ENCODE data around the gene E2F4. TPM values are rescaled to one million over a fixed set of nuclear protein-coding genes. Genes with fewer than 3 reads are reported as not detected.
A peak's percentile ranks its signal among the peaks of the same experiment; 100 is the strongest.

E2F4 gene
- total RNA-seq, 1 donor from 2014 or later, result 51.2 TPM

DNA sequence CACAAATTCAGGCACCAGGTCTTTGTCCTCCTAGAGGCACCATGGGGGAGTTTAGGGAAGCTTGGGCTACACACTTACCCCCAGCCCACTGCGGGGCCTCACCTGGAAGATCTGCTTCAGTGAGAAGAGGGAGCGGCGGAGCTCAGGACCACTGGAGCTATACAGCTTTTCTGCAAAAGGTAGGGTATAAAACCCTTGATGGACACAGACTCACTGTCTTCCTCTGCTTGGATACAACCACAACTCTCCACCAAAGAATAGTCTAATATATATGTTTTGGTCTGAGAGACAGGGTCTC, 46.3 kb downstream of the E2F4 start:
- Histone ChIP-seq H2AFZ (ENCODE audit: low read depth, low read length) (no peak overlapping the region), H4K20me1 (ENCODE audit: insufficient read depth, low read length) (no peaks in the 10 kb centered on the region), H3K4me3 (ENCODE audit: insufficient read depth, low read depth, low read length) (no peak overlapping the region), H3K4me1 (ENCODE audit: insufficient read depth, low read length) (peaks cover 23% of the 10 kb centered on the region), H3K36me3 (ENCODE audit: insufficient read depth, low read length) (peaks cover 27% of the 10 kb centered on the region), H3K9ac (ENCODE audit: low read length) (no peak overlapping the region), H3K4me2 (ENCODE audit: low read length) (no peak overlapping the region), H3K9me3 (ENCODE audit: insufficient read depth, low read depth, low read length) (no peaks in the 10 kb centered on the region), H3K27ac (ENCODE audit: low read depth, low read length) (no peak overlapping the region), H3K79me2 (ENCODE audit: insufficient read depth, low read length) (peaks cover 38% of the 10 kb centered on the region), H3K27me3 (ENCODE audit: insufficient read depth, low read length) (no peaks in the 10 kb centered on the region)
- Mint-ChIP-seq H3K4me1 (ENCODE audit: low read depth, unreplicated experiment) (peaks cover 27% of the 10 kb centered on the region), H3K4me3 (ENCODE audit: unreplicated experiment) (no peak overlapping the region), H3K36me3 (ENCODE audit: low read depth, unreplicated experiment) (peaks cover 32% of the 10 kb centered on the region), H3K27me3 (ENCODE audit: low read depth, unreplicated experiment) (no peaks in the 10 kb centered on the region), H3K9me3 (ENCODE audit: unreplicated experiment) (no peaks in the 10 kb centered on the region), H3K27ac (ENCODE audit: unreplicated experiment) (no peak overlapping the region)
- DNase-seq (ENCODE audit: low read depth) (no peak), FAIRE-seq (no peak)
- TF ChIP-seq EZH2 (IDR thresholded peaks at IDR 0.05; ENCODE audit: insufficient read depth, low read length), result no peak
- TF ChIP-seq, protein P1, sequence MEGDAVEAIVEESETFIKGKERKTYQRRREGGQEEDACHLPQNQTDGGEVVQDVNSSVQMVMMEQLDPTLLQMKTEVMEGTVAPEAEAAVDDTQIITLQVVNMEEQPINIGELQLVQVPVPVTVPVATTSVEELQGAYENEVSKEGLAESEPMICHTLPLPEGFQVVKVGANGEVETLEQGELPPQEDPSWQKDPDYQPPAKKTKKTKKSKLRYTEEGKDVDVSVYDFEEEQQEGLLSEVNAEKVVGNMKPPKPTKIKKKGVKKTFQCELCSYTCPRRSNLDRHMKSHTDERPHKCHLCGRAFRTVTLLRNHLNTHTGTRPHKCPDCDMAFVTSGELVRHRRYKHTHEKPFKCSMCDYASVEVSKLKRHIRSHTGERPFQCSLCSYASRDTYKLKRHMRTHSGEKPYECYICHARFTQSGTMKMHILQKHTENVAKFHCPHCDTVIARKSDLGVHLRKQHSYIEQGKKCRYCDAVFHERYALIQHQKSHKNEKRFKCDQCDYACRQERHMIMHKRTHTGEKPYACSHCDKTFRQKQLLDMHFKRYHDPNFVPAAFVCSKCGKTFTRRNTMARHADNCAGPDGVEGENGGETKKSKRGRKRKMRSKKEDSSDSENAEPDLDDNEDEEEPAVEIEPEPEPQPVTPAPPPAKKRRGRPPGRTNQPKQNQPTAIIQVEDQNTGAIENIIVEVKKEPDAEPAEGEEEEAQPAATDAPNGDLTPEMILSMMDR (IDR thresholded peaks at IDR 0.05; ENCODE audit: insufficient read depth, low read depth, low read length), result no peak

DNA sequence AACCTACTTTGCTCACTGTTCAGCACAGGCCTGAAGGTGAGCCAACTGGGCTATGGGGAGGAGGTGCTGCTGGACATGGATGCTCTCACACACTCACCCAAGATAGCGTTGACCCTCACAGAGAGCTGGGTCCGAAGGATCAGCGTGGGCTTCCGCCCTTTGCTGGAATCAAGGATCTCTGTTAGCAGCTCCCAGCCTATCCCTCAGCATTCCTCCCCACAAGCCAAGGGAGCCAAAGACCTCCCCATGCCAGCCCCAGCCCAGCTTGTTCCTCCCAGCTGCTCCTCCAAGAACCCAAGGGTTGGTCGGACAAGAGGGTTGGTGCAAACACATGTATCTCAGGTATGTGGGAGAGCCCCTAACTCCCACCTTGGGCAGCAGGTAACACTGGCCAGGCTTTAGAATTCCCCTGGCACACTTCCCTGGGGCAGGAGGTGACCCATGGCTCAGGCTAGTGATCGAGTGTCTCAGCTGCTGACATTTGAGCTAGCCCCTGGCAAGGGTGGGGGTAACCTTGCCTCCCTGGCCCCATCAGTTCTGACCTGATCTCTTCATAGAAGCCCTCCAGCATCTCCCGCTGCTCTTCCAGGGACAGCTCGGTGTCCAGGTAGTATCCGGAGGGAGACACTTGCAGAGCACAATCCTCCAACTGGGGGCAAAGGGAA, 47.0 kb downstream of the E2F4 start:
- no peak overlapping the region for H3K4me3 Mint-ChIP-seq (ENCODE audit: unreplicated experiment)
- Histone ChIP-seq H3K36me3 (ENCODE audit: insufficient read depth, low read length) (peaks cover 27% of the 10 kb centered on the region), H3K4me2 (ENCODE audit: low read length) (no peak overlapping the region)

DNA sequence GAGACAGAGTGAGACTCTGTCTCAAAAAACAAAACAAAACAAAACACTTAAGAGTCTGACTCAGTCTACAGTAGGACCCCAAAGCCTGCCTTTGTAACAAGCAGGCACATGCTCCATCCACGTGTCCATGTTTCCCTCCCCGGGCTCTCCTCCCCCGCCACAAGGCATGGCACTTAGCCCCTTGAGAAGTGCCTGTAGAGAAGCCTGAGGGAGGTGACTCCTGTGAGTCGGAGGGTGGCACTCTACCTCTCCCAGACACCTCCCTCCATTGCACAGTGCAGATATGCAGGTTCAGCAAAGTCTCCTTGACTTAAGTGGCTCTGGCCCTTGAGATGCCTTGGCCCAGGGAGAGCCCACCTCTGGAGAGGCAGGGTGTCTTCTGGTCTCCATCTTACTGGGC, 48.6 kb downstream of the E2F4 start:
- peak overlapping the region; percentile 44 for H3K4me2 ChIP-seq (ENCODE audit: low read length)
- H3K27ac ChIP-seq (ENCODE audit: low read depth, low read length), result peak overlapping the region; percentile 91
- DNase-seq (ENCODE audit: low read depth) (peak; percentile 29), FAIRE-seq (no peak)
- H3K9me3 ChIP-seq (ENCODE audit: insufficient read depth, low read depth, low read length), result no peaks in the 10 kb centered on the region
- no peak overlapping the region for H2AFZ ChIP-seq (ENCODE audit: low read depth, low read length)
- peaks cover 45% of the 10 kb centered on the region for H3K4me1 ChIP-seq (ENCODE audit: insufficient read depth, low read length)
- Mint-ChIP-seq H3K4me3 (ENCODE audit: unreplicated experiment) (peak overlapping the region; percentile 34), H3K27ac (ENCODE audit: unreplicated experiment) (peak overlapping the region; percentile 87), H3K4me1 (ENCODE audit: low read depth, unreplicated experiment) (peaks cover 44% of the 10 kb centered on the region), H3K27me3 (ENCODE audit: low read depth, unreplicated experiment) (no peaks in the 10 kb centered on the region), H3K36me3 (ENCODE audit: low read depth, unreplicated experiment) (peaks cover 27% of the 10 kb centered on the region), H3K9me3 (ENCODE audit: unreplicated experiment) (no peaks in the 10 kb centered on the region)
- H3K27me3 ChIP-seq (ENCODE audit: insufficient read depth, low read length), result no peaks in the 10 kb centered on the region
- peak overlapping the region; percentile 78 for H3K9ac ChIP-seq (ENCODE audit: low read length)
- H3K36me3 ChIP-seq (ENCODE audit: insufficient read depth, low read length), result peaks cover 27% of the 10 kb centered on the region
- H3K4me3 ChIP-seq (ENCODE audit: insufficient read depth, low read depth, low read length), result no peak overlapping the region
- H4K20me1 ChIP-seq (ENCODE audit: insufficient read depth, low read length), result no peaks in the 10 kb centered on the region
- H3K79me2 ChIP-seq (ENCODE audit: insufficient read depth, low read length), result peaks cover 56% of the 10 kb centered on the region
- TF ChIP-seq EZH2 (IDR thresholded peaks at IDR 0.05; ENCODE audit: insufficient read depth, low read length), result no peak
- TF ChIP-seq, protein P1 (IDR thresholded peaks at IDR 0.05; ENCODE audit: insufficient read depth, low read depth, low read length), result no peak

More for the DNA sequence above, 47.0 kb downstream of the E2F4 start:
- no peaks in the 10 kb centered on the region for H3K9me3 Mint-ChIP-seq (ENCODE audit: unreplicated experiment)
- no peak overlapping the region for H2AFZ ChIP-seq (ENCODE audit: low read depth, low read length)
- H3K9ac ChIP-seq (ENCODE audit: low read length), result no peak overlapping the region
- peak overlapping the region; percentile 9 for H3K27ac Mint-ChIP-seq (ENCODE audit: unreplicated experiment)
- peaks cover 46% of the 10 kb centered on the region for H3K79me2 ChIP-seq (ENCODE audit: insufficient read depth, low read length)
- H3K27me3 ChIP-seq (ENCODE audit: insufficient read depth, low read length), result no peaks in the 10 kb centered on the region
- H3K4me1 ChIP-seq (ENCODE audit: insufficient read depth, low read length), result peaks cover 29% of the 10 kb centered on the region
- DNase-seq (ENCODE audit: low read depth) (no peak), FAIRE-seq (no peak)
- H3K9me3 ChIP-seq (ENCODE audit: insufficient read depth, low read depth, low read length), result no peaks in the 10 kb centered on the region
- H3K4me1 Mint-ChIP-seq (ENCODE audit: low read depth, unreplicated experiment), result peaks cover 28% of the 10 kb centered on the region
- H3K27ac ChIP-seq (ENCODE audit: low read depth, low read length), result no peak overlapping the region
- H3K4me3 ChIP-seq (ENCODE audit: insufficient read depth, low read depth, low read length), result no peak overlapping the region
- H4K20me1 ChIP-seq (ENCODE audit: insufficient read depth, low read length), result no peaks in the 10 kb centered on the region
- H3K36me3 Mint-ChIP-seq (ENCODE audit: low read depth, unreplicated experiment), result peaks cover 32% of the 10 kb centered on the region
- no peak for TF ChIP-seq EZH2 (IDR thresholded peaks at IDR 0.05; ENCODE audit: insufficient read depth, low read length)
- TF ChIP-seq, protein P1 (IDR thresholded peaks at IDR 0.05; ENCODE audit: insufficient read depth, low read depth, low read length), result no peak
- no peaks in the 10 kb centered on the region for H3K27me3 Mint-ChIP-seq (ENCODE audit: low read depth, unreplicated experiment)
